OCI-LY3 (cell line): ENCODE results near the gene ATAD3C.

Experiments used
- H2AFZ ChIP-seq: fragments of 200-600, 300-600 bp; shearing (Covaris generic); 2 replicates; pipeline ENCODE4 v1.6.0; 2014; ENCODE audit warnings: antibody characterized with exemption, low read depth, low read length
- H3K27ac ChIP-seq: fragments of 200-600, 300-600 bp; sonication (generic); 2 replicates; pipeline ENCODE4 v1.5.1; 2014; ENCODE audit warnings: mild to moderate bottlenecking, low read length, moderate library complexity, mixed read lengths
- H3K27me3 ChIP-seq: fragments of 200-600, 300-600 bp; sonication (generic); 2 replicates; pipeline ENCODE4 v1.6.1; 2014; ENCODE audit warnings: low read depth, low read length, mixed read lengths
- H3K36me3 ChIP-seq: fragments of 200-600, 300-600 bp; sonication (generic); replicated peaks from 2 replicates; pipeline ENCODE3; 2014; ENCODE audit warnings: low read depth, low read length, mixed read lengths
- H3K4me1 ChIP-seq: fragments of 300-600, 200-600 bp; sonication (generic); 2 replicates; pipeline ENCODE4 v1.6.1; 2014; ENCODE audit warnings: low read length, mixed read lengths
- H3K4me2 ChIP-seq: fragments of 200-600, 300-600 bp; sonication (generic); 2 replicates; pipeline ENCODE4 v1.6.1; 2014; ENCODE audit warnings: low read length, mixed read lengths
- H3K4me3 ChIP-seq: fragments of 300-600, 200-600 bp; sonication (generic); 2 replicates; pipeline ENCODE4 v1.5.1; 2014; ENCODE audit warnings: antibody characterized with exemption, mild to moderate bottlenecking, low read length, moderate library complexity
- H3K79me2 ChIP-seq: fragments of 300-600, 200-600 bp; shearing (Covaris generic); 2 replicates; pipeline ENCODE4 v1.6.1; 2014; ENCODE audit warnings: mild to moderate bottlenecking, low read length, mixed read lengths
- H3K9ac ChIP-seq: fragments of 300-600, 200-600 bp; shearing (Covaris generic); 2 replicates; pipeline ENCODE4 v1.6.0; 2014; ENCODE audit warnings: mild to moderate bottlenecking, low read length, moderate library complexity
- H3K9me3 ChIP-seq: fragments of 200-600, 300-600 bp; shearing (Covaris generic); 2 replicates; pipeline ENCODE4 v1.6.1; 2014; ENCODE audit warnings: low read length, mixed read lengths; ENCODE audit not compliant: insufficient read depth
- H4K20me1 ChIP-seq: fragments of 200-600, 300-600 bp; sonication (generic); 2 replicates; pipeline ENCODE4 v1.6.1; 2016; ENCODE audit warnings: low read length, mixed read lengths; ENCODE audit not compliant: insufficient read depth
- EZH2phosphoT487 ChIP-seq: fragments of 200-600 bp; shearing (Covaris generic); IDR thresholded peaks from 2 replicates; pipeline ENCODE4 v1.6.1; 2018; ENCODE audit warnings: antibody characterized with exemption, mixed run types, low read depth
- TF ChIP-seq, protein P1 (sequence below): fragments of 200-600, 300-600 bp; sonication (generic); IDR thresholded peaks from 2 replicates; pipeline ENCODE4 v1.5.1; 2014; ENCODE audit warnings: antibody characterized with exemption, low read length, low read depth

The ATAD3C gene, protein sequence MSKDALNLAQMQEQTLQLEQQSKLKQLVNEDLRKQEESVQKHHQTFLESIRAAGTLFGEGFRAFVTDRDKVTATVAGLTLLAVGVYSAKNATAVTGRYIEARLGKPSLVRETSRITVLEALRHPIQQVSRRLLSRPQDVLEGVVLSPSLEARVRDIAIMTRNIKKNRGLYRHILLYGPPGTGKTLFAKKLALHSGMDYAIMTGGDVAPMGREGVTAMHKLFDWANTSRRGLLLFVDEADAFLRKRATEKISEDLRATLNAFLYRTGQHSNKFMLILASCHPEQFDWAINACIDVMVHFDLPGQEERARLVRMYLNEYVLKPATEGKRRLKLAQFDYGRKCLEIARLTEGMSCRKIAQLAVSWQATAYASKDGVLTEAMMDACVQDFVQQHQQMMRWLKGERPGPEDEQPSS

DNA sequence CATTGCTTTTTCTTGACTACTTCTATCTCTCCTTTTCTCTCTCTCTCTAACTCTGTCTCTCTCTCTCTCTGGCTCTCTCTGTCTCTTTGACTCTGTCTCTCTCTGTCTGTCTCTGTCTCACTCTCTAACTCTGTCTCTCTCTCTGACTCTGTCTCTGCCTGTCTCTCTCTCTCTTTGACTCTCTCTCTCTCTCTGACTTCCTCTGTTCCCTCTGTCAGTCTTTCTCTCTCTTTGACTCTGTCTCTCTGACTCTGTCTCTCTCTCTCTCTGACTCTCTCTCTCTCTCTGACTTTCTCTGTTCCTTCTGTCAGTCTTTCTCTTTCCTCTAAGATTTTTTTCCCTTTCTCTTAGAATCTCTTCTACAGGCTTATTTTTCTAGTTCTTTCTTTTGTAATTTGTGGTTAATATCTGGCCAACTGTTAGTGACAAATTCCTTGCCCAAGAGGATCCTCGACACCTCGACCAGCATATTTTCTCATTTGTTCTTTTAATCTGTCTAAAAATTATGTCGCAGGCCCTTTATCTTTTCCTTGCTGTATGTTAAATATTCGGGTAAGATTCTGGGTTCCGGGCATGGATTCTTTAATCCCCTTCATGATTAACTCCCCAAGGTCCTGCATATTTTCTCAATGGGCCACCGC lies at the start of gene ATAD3C:
ATAD3C (plus strand) TSS at position 591 of the 641 bp plus-strand sequence. CDS start 995 bp downstream, outside the sequence.
- H3K4me2 ChIP-seq: no peak within 1 kb of the TSS
- TF ChIP-seq EZH2phosphoT487: no peak
- TF ChIP-seq, protein P1, sequence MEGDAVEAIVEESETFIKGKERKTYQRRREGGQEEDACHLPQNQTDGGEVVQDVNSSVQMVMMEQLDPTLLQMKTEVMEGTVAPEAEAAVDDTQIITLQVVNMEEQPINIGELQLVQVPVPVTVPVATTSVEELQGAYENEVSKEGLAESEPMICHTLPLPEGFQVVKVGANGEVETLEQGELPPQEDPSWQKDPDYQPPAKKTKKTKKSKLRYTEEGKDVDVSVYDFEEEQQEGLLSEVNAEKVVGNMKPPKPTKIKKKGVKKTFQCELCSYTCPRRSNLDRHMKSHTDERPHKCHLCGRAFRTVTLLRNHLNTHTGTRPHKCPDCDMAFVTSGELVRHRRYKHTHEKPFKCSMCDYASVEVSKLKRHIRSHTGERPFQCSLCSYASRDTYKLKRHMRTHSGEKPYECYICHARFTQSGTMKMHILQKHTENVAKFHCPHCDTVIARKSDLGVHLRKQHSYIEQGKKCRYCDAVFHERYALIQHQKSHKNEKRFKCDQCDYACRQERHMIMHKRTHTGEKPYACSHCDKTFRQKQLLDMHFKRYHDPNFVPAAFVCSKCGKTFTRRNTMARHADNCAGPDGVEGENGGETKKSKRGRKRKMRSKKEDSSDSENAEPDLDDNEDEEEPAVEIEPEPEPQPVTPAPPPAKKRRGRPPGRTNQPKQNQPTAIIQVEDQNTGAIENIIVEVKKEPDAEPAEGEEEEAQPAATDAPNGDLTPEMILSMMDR: no peak
- no peaks in the 10 kb centered on the region for H3K4me1 ChIP-seq
- no peaks in the 10 kb centered on the region for H3K27me3 ChIP-seq
- no peak within 1 kb of the TSS for H2AFZ ChIP-seq
- no peak within 1 kb of the TSS for H3K4me3 ChIP-seq
- H4K20me1 ChIP-seq: no peaks in the 10 kb centered on the region
- no peak within 1 kb of the TSS for H3K27ac ChIP-seq
- no peaks in the 10 kb centered on the region for H3K36me3 ChIP-seq
- H3K79me2 ChIP-seq: no peaks in the 10 kb centered on the region
- no peak within 1 kb of the TSS for H3K9ac ChIP-seq
- no peaks in the 10 kb centered on the region for H3K9me3 ChIP-seq

GRCh38 chr1:1399872-1400575 lies 49.5 kb upstream of the ATAD3C start:
- Histone ChIP-seq H3K36me3 (peaks cover 52% of the 10 kb centered on the region), H3K4me2 (peak overlapping the region; percentile 90), H3K9ac (peak overlapping the region; percentile 89), H3K9me3 (no peaks in the 10 kb centered on the region), H3K4me1 (peaks cover 20% of the 10 kb centered on the region), H4K20me1 (no peaks in the 10 kb centered on the region), H2AFZ (no peak overlapping the region), H3K27ac (peak overlapping the region; percentile 65), H3K27me3 (no peaks in the 10 kb centered on the region), H3K79me2 (peaks cover 78% of the 10 kb centered on the region), H3K4me3 (peak overlapping the region; percentile 96)
- TF ChIP-seq, protein P1: no peak
- no peak for TF ChIP-seq EZH2phosphoT487

DNA sequence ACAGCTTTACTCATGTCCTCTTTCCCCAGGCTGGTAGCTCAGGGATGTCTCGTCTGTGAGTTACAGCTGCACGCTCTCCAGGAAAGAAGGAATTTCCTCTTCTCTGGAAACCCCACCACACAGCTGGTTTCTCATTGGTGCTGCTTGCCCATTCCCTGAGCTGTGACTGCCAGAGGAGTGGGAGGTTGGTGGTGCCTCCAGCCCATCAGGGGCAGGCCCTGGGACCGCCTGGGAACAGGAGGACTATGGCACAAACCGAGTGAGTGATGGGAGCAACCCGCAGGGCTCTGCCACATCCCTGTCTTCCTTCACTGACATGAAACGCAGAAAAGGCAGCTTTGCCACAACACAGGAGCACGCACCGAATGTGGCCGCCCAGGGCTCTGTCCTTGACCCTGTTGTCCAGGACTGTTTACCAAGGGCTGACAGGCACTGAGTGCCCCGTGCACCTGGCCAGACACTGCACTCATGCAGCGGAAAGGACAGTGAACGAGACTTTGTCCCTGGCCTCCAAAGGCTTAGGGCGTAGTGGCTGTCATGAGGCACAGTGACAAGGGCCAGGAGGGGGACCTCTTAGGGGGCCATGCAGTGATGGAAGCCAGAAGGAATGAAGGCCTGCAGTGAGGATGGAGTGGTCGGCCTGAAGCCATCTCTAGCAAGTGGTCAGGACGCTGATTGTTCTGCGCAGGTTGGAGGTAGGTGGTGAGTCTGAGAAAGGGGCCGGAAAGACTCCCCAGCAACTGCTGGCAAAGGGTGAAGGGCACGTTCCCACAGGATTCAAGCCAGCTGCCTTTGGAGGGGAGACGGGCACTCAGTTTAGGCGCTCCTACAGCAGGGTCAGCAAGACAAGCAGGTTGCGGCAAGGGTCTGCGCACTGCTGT lies 48.7 kb upstream of the ATAD3C start:
- 0 out of 2 replicates have a peak overlapping the region, but pooled peaks have one; percentile 65 for H3K27ac ChIP-seq
- no peak for TF ChIP-seq EZH2phosphoT487
- TF ChIP-seq, protein P1: no peak
- no peaks in the 10 kb centered on the region for H4K20me1 ChIP-seq
- no peaks in the 10 kb centered on the region for H3K27me3 ChIP-seq
- peak overlapping the region; percentile 90 for H3K4me2 ChIP-seq
- peak overlapping the region; percentile 96 for H3K4me3 ChIP-seq
- H3K36me3 ChIP-seq: peaks cover 52% of the 10 kb centered on the region
- peaks cover 78% of the 10 kb centered on the region for H3K79me2 ChIP-seq
- peak overlapping the region; percentile 89 for H3K9ac ChIP-seq
- no peak overlapping the region for H2AFZ ChIP-seq
- peaks cover 24% of the 10 kb centered on the region for H3K4me1 ChIP-seq
- H3K9me3 ChIP-seq: no peaks in the 10 kb centered on the region
